Neuronal stem cell (in vitro differentiated cells): ENCODE measurements around the gene KCNK2.

Experiments
- DNase-seq: peaks from one replicate; pipeline ENCODE4 v3.0.0-alpha.2; 2013; ENCODE audit warnings: low spot score
- H2AFZ ChIP-seq: one replicate; pipeline ENCODE4 v1.6.1; 2013; ENCODE audit warnings: mild to moderate bottlenecking, low read length, inconsistent platforms
- H2AK5ac ChIP-seq: 2 replicates; pipeline ENCODE4 v1.6.1; 2013; ENCODE audit warnings: low read depth, mild to moderate bottlenecking, inconsistent platforms, low read length, moderate library complexity, mixed read lengths
- H2BK120ac ChIP-seq: 2 replicates; pipeline ENCODE4 v1.6.1; 2013; ENCODE audit warnings: low read depth, mild to moderate bottlenecking, inconsistent platforms, low read length, moderate library complexity, mixed read lengths
- H2BK12ac ChIP-seq: one replicate; pipeline ENCODE4 v1.6.1; 2013; ENCODE audit warnings: low read length, inconsistent platforms
- H2BK15ac ChIP-seq: 2 replicates; pipeline ENCODE4 v1.6.1; 2013; ENCODE audit warnings: mild to moderate bottlenecking, low read length, inconsistent platforms, mixed read lengths
- H2BK5ac ChIP-seq: one replicate; pipeline ENCODE4 v1.6.1; 2013; ENCODE audit warnings: inconsistent platforms, mild to moderate bottlenecking, low read length, moderate library complexity
- H3K14ac ChIP-seq: one replicate; pipeline ENCODE4 v1.6.1; 2013; ENCODE audit warnings: low read length, inconsistent platforms
- H3K18ac ChIP-seq: 2 replicates; pipeline ENCODE4 v1.6.1; 2013; ENCODE audit warnings: low read length, inconsistent platforms
- H3K23ac ChIP-seq: 2 replicates; pipeline ENCODE4 v1.6.1; 2013; ENCODE audit warnings: low read depth, mild to moderate bottlenecking, mixed read lengths, low read length, inconsistent platforms; ENCODE audit not compliant: poor library complexity
- H3K27ac ChIP-seq: replicated peaks from 3 replicates; pipeline ENCODE4 v1.5.1; 2013; ENCODE audit warnings: low read length, inconsistent platforms
- H3K27me3 ChIP-seq, 3 experiments: 2 replicates each; pipeline ENCODE4 v1.6.1; 2013; ENCODE audit warnings: low read length in 3 of 3, mild to moderate bottlenecking in 2 of 3, inconsistent platforms in 1 of 3, low read depth in 1 of 3, mixed read lengths in 1 of 3, moderate library complexity in 1 of 3; ENCODE audit not compliant: control insufficient read depth in 3 of 3, insufficient read depth in 3 of 3
- H3K36me3 ChIP-seq, 2 donors: replicated peaks in 1 of 2; 2 replicates each; pipeline ENCODE4 v1.6.1; 2013; ENCODE audit warnings: low read length in 2 of 2; ENCODE audit not compliant: control insufficient read depth in 2 of 2, insufficient read depth in 2 of 2
- H3K4ac ChIP-seq: 2 replicates; pipeline ENCODE4 v1.6.1; 2013; ENCODE audit warnings: inconsistent platforms, mild to moderate bottlenecking, low read length, moderate library complexity
- H3K4me1 ChIP-seq, 2 donors: 1 replicate in 1 of 2; 2 replicates in 1 of 2; pipeline ENCODE4 v1.6.1; 2013; ENCODE audit warnings: low read length in 2 of 2, low read depth in 1 of 2; ENCODE audit not compliant: control insufficient read depth in 2 of 2, insufficient read depth in 1 of 2
- H3K4me2 ChIP-seq: one replicate; pipeline ENCODE4 v1.6.1; 2013; ENCODE audit warnings: mild to moderate bottlenecking, low read length, inconsistent platforms; ENCODE audit not compliant: insufficient read depth, poor library complexity, severe bottlenecking
- H3K4me3 ChIP-seq, 2 donors: 2 replicates each; pipeline ENCODE4 v1.5.1; 2013; ENCODE audit warnings: low read length in 2 of 2, mild to moderate bottlenecking in 2 of 2, inconsistent platforms in 1 of 2, moderate library complexity in 1 of 2
- H3K79me1 ChIP-seq: one replicate; pipeline ENCODE4 v1.6.1; 2013; ENCODE audit warnings: low read depth, mild to moderate bottlenecking, inconsistent platforms, low read length, moderate library complexity
- H3K9ac ChIP-seq: one replicate; pipeline ENCODE4 v1.6.1; 2013; ENCODE audit warnings: mild to moderate bottlenecking, low read depth, low read length, inconsistent platforms; ENCODE audit not compliant: poor library complexity
- H3K9me3 ChIP-seq, 2 donors: replicated peaks in 1 of 2; 2 replicates each; pipeline versions ENCODE3 to v1.6.1; 2013; ENCODE audit warnings: low read length in 2 of 2, mild to moderate bottlenecking in 2 of 2, inconsistent platforms in 1 of 2, low read depth in 1 of 2, mixed read lengths in 1 of 2, moderate library complexity in 1 of 2; ENCODE audit not compliant: control insufficient read depth in 2 of 2, insufficient read depth in 1 of 2
- H4K8ac ChIP-seq: one replicate; pipeline ENCODE4 v1.6.1; 2013; ENCODE audit warnings: low read depth, mild to moderate bottlenecking, inconsistent platforms, low read length, moderate library complexity
- H4K91ac ChIP-seq: one replicate; pipeline ENCODE4 v1.6.1; 2013; ENCODE audit warnings: low read length, low read depth, mild to moderate bottlenecking, inconsistent platforms; ENCODE audit not compliant: poor library complexity
- WGBS, 2 donors: extraction: QIAGEN DNeasy Blood & Tissue Kit; methylation state at CpG; one replicate each; pipeline ENCODE4 v1.1.7; 2013; ENCODE audit warnings: missing lambda C conversion rate in 2 of 2, mixed read lengths in 1 of 2; ENCODE audit not compliant: insufficient read length in 2 of 2, insufficient replicate concordance in 1 of 2; ENCODE audit errors: extremely low coverage in 2 of 2; 5-methylcytosine and 5-hydroxymethylcytosine counted together

Gene KCNK2

GRCh38 chr1:215262106-215262505 is 179.6 kb downstream of the KCNK2 start:
- H3K27me3 ChIP-seq = no peaks in the 10 kb centered on the region
- no peak overlapping the region for H2AFZ ChIP-seq
- no peaks in the 10 kb centered on the region for H3K4me1 ChIP-seq
- no peaks in the 10 kb centered on the region for H3K36me3 ChIP-seq
- no peak overlapping the region for H3K4ac ChIP-seq
- no peak overlapping the region for H2BK120ac ChIP-seq
- no peak overlapping the region for H4K91ac ChIP-seq
- no peak overlapping the region for H2BK15ac ChIP-seq
- H3K14ac ChIP-seq = no peak overlapping the region
- H3K9me3 ChIP-seq = no peaks in the 10 kb centered on the region
- WGBS, 2 donors = no CpG with 5 or more reads among the region's 1 CpG
- no peak overlapping the region for H3K4me2 ChIP-seq
- no peak overlapping the region for H4K8ac ChIP-seq
- no peak for DNase-seq
- no peak overlapping the region for H2AK5ac ChIP-seq
- H3K27ac ChIP-seq = no peak overlapping the region
- no peak overlapping the region for H2BK5ac ChIP-seq
- H3K18ac ChIP-seq = no peak overlapping the region
- no peaks in the 10 kb centered on the region for H3K79me1 ChIP-seq
- no peak overlapping the region for H3K4me3 ChIP-seq
- no peak overlapping the region for H3K9ac ChIP-seq
- H2BK12ac ChIP-seq = no peak overlapping the region
- H3K23ac ChIP-seq = no peak overlapping the region

DNA sequence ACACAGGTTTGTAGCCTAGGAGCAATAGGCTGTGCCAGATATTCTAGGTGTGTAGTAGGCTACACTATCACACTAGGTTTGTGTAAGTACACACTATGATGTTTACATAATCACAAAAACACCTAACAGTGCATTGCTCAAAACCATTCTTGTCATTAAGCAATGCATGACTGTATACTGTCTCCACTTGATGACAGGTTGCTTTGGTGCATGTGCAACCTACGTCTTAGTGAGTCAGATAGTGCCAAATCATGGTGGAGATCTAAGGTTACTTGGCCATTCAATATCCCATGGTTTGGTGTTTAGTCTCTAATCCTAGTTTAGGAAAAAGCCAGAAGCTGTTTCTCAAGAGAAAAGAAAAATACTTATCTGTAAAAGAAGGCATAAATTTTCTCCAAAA is 181.1 kb downstream of the KCNK2 start:
- Histone ChIP-seq H3K4ac (no peak overlapping the region), H2BK12ac (no peak overlapping the region), H3K9ac (no peak overlapping the region), H3K4me3 (no peak overlapping the region), H3K9me3 (no peaks in the 10 kb centered on the region), H3K4me1 (no peaks in the 10 kb centered on the region), H2BK120ac (no peak overlapping the region), H2BK5ac (no peak overlapping the region), H4K91ac (no peak overlapping the region), H2AK5ac (no peak overlapping the region), H4K8ac (no peak overlapping the region), H3K27me3 (no peaks in the 10 kb centered on the region), H3K23ac (no peak overlapping the region), H3K18ac (no peak overlapping the region), H3K79me1 (no peaks in the 10 kb centered on the region), H2AFZ (no peak overlapping the region), H3K14ac (no peak overlapping the region), H3K27ac (no peak overlapping the region), H3K4me2 (no peak overlapping the region), H3K36me3 (no peaks in the 10 kb centered on the region), H2BK15ac (no peak overlapping the region)
- WGBS, 2 donors = no CpG with 5 or more reads among the region's 1 CpG
- no peak for DNase-seq

- Histone ChIP-seq H4K8ac (no peak overlapping the region), H3K4me3 (no peak overlapping the region), H3K9me3 (no peaks in the 10 kb centered on the region), H3K27me3 (no peaks in the 10 kb centered on the region), H2AK5ac (no peak overlapping the region), H4K91ac (no peak overlapping the region), H2BK12ac (no peak overlapping the region), H3K79me1 (no peaks in the 10 kb centered on the region), H3K9ac (no peak overlapping the region), H3K23ac (no peak overlapping the region), H3K36me3 (no peaks in the 10 kb centered on the region), H3K27ac (no peak overlapping the region), H3K4me1 (no peaks in the 10 kb centered on the region), H3K4ac (no peak overlapping the region), H3K18ac (no peak overlapping the region), H2BK15ac (no peak overlapping the region), H2BK5ac (no peak overlapping the region), H2BK120ac (no peak overlapping the region), H2AFZ (no peak overlapping the region), H3K4me2 (no peak overlapping the region), H3K14ac (no peak overlapping the region)
- no CpG with 5 or more reads among the region's 3 CpGs for WGBS, 2 donors
- no peak for DNase-seq
Measured at GRCh38 chr1:215264649-215265048, 182.1 kb downstream of the KCNK2 start.

- no peak overlapping the region for H3K4me2 ChIP-seq
- no peak overlapping the region for H2AK5ac ChIP-seq
- no peak for DNase-seq
- H3K14ac ChIP-seq = no peak overlapping the region
- WGBS, 2 donors = no CpG with 5 or more reads among the region's 1 CpG
- no peaks in the 10 kb centered on the region for H3K79me1 ChIP-seq
- H3K36me3 ChIP-seq = no peaks in the 10 kb centered on the region
- H3K18ac ChIP-seq = no peak overlapping the region
- H3K9ac ChIP-seq = no peak overlapping the region
- no peak overlapping the region for H2BK120ac ChIP-seq
- no peak overlapping the region for H3K4me3 ChIP-seq
- no peaks in the 10 kb centered on the region for H3K27me3 ChIP-seq
- H3K4ac ChIP-seq = no peak overlapping the region
- H2AFZ ChIP-seq = no peak overlapping the region
- H3K23ac ChIP-seq = no peak overlapping the region
- no peak overlapping the region for H2BK5ac ChIP-seq
- H4K8ac ChIP-seq = no peak overlapping the region
- H3K27ac ChIP-seq = no peak overlapping the region
- no peak overlapping the region for H2BK15ac ChIP-seq
- no peaks in the 10 kb centered on the region for H3K4me1 ChIP-seq
- H3K9me3 ChIP-seq = no peaks in the 10 kb centered on the region
- no peak overlapping the region for H4K91ac ChIP-seq
- no peak overlapping the region for H2BK12ac ChIP-seq
Measured at GRCh38 chr1:215267495-215267894, 185.0 kb downstream of the KCNK2 start.
